GM21786 (cell line): ENCODE results near the gene LAIR1.
"Not testable (repeated sequence)": the region's sequence is repeated elsewhere in the genome, so short reads cannot be mapped to it uniquely, and the experiment has no call there.

Source experiments
- ATAC-seq: cut with Tn5 transposase; IDR thresholded peaks from one replicate; pipeline ENCODE4 v1.9.1; 2021; ENCODE audit not compliant: unreplicated experiment

LAIR1 gene

GRCh38 chr19:54343868-54344267 is 20.9 kb downstream of the LAIR1 start:
- ATAC-seq: no peak

DNA sequence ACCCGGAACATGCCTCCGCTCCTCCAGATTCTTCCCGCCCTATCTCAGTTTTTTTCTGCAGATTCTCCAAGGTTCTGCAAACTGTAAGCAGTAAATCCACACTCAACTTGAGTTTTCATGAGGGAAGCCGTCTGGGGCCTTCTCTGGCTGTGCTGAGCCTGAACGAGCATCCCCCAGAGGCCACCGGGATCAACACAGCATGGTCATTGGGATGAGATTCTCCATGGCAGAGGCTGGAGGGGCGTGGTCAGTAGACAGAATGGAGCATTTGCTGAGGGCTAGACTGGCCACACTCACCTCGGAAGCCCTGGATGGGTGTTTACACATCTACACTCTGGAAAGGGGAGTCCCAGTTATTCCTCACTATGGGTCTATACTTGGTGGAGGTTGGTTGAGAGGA is 23.4 kb downstream of the LAIR1 start:
- no peak for ATAC-seq

GRCh38 chr19:54339646-54340358 is 24.9 kb downstream of the LAIR1 start:
- ATAC-seq: no peak

- no peak for ATAC-seq
Measured at GRCh38 chr19:54338521-54338920, 26.2 kb downstream of the LAIR1 start.

DNA sequence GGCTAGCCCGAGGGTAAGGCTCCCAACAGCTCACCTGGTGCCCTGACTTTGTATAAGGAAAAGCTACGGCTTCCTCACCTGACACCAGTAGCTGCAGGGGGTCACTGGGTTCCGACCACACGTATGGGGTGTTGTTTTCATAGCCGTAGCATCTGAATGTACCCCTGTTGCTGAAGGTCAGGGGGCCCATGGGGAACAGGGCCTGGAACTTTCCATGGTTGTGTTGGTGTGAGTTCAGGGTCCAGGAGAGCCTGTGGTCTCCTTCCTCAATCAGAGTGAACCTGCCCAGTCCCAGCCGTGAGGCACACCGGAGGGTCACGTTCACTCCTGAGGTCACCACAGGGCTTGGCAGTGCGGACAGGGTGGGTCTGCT is 26.9 kb downstream of the LAIR1 start:
- no peak for ATAC-seq

GRCh38 chr19:54336893-54337857 is 27.6 kb downstream of the LAIR1 start:
- no peak for ATAC-seq

DNA sequence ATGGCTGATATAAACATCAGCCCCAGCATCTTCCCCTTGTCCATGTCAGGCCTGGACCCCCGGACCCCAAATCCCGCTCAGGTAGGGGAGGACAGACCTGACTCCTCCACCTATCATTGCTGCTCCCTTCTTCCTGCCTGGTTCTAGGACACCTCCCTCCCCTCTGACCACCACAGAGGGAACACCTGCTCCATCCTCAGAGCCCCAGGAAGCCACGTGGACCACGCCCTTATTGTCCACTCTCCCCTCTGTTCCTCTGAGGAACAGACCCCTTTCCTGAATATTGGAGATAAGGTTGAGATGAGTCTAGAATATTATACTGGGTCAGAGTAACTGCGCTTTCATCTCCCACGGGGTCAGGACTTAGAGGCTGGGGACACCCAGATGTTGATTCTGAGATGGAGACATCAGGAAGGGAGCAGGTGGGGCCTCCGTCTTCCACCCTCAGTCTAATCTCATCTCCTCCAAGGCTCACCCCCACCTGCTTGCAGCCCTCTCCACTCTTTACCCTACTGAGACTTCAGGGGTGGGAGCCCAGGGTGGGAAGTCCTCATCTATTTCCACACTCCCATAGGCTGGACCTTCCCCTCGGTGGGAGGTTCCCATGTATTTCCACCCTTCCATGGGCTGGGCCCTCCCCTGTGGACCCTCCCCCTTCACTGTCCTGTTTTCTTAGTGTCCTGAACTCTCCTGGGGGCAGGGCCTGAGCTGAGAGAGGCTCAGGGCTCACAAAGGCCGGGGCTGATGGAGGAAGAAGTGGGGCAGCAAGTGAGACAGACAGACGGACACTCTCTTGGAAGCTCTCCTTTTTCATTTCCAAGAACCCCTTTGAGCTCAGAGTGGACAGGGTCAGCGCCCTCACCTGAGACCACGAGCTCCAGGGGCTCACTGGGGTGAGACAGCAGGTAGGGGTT is 28.5 kb downstream of the LAIR1 start:
- ATAC-seq: no peak

DNA sequence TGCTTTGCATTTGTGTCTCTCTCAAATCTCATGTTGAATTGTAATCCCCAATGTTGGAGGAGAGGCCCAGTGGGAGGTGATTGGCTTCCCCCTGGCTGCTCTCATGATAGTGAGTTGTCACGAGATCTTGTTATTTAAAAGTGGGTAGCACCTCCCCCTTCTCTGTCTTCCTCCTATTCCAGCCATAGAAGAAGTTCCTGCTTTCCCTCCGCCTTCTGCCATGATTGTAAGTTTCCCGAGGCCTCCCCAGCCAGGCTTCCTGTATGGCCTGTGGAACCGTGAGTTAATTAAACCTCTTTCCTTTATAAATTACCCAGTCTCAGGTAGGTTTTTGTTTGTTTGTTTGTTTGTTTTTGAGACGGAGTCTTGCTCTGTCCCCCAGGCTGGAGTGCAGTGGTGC is 29.6 kb downstream of the LAIR1 start:
- ATAC-seq: no peak

DNA sequence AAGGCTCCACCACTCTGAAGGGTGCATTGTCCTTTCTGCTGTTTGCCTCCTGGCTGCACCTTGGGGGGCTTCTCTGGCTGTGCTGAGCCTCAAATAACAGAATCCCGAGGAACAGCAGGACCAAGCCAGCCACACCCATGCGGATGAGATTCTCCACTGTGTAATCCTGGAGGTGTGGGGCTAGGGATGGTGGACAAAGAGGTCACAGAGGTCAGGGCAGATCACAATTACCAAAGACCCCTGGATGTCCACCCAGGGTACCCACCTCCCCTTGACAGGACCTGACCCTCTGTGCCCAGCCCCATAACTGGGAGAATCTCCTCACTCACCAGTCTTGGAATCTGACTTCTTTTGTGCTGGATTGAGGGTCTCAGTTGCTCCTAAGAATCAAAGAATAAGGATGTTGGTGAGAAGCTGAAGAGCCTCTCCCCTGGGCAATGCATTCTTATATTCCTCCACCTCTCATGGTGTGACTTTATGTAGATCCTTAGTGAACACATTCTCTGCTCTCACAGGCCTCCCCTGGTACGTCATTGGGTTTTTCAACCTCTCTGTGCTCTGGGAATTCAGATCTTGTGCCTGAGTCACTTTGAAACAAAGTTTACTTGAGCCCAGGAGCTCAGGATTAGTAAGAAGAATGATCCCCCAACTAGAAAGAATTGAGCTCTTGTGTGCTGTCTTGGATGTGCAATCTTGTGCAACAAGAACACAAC is 31.0 kb downstream of the LAIR1 start:
- ATAC-seq: no peak

GRCh38 chr19:54332149-54332548 is 32.6 kb downstream of the LAIR1 start:
- no peak for ATAC-seq

DNA sequence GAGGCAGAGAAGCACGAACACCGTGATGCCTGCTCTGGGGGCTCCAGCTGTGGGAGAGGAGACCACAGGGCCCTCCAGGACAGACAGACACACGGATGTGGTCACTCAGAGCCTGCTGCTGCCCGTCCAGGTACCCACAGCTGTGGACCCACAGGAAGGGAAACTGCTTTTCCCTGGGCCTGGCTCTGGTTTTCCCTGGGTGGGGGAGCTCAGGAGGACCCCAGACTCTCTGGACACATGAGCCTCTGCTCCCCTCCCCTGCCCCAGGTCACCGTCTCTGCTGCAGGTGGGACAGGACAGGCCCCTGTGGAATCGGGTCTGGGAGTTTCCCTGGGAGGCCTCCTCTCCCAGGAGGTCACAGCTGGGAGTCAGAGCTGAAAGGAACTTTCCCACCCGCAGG is 33.1 kb downstream of the LAIR1 start:
- no peak for ATAC-seq

- ATAC-seq: no peak
Measured at GRCh38 chr19:54329476-54330165, 35.1 kb downstream of the LAIR1 start.

DNA sequence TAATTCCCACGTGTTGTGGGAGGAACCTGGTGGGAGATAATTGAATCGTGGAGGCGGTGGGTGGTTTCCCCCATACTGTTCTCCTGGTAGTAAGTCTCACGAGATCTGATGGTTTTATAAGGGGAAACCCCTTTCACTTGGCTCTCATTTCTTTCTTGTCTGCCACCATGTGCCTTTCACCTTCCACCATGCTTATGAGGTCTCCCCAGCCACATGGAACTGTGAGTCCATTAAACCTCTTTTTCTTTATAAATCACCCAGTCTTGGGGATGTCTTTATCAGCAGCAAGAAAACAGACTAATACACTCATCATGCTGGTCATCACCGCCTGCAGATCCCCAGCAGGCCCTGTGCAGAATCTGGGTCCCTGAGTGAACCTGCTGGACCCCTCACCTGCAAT is 36.0 kb downstream of the LAIR1 start:
- ATAC-seq: not testable (repeated sequence)

- ATAC-seq: no peak
Measured at GRCh38 chr19:54325631-54326030, 39.1 kb downstream of the LAIR1 start.

- no peak for ATAC-seq
Measured at GRCh38 chr19:54325194-54325621, 39.5 kb downstream of the LAIR1 start.

DNA sequence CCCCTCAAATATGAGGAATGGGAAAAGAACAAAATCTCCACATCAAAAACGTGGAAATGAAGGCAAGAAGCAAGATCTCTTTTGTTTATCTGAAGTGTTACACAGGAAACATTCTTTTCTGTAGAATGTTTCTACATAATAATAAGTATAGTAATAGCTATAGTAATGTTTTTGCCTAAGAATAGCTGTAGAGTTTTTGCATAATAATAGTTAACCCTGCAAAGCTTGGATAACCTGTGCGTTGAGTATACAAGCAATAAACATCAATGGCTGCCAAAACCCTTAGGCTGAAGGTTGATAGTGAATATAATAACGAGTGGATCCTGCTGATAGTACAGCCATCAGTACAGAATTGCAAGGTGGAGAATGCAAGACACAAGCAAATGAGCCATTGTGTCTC is 40.7 kb downstream of the LAIR1 start:
- no peak for ATAC-seq

- ATAC-seq: not testable (repeated sequence)
Measured at GRCh38 chr19:54322934-54323333, 41.8 kb downstream of the LAIR1 start.

- not testable (repeated sequence) for ATAC-seq
Measured at GRCh38 chr19:54322295-54322694, 42.4 kb downstream of the LAIR1 start.

GRCh38 chr19:54319892-54320670 is 44.6 kb downstream of the LAIR1 start:
- ATAC-seq: no peak
